Stimulated activated CD4-positive, alpha-beta T cell treated with anti-CD3 and anti-CD28 coated beads, Interleukin-2, amount 100 ng/mL, for 4 hours (primary cell): Measurements from ENCODE around the gene YIPF2.

Source experiments
- DNase-seq: peaks from one replicate; pipeline ENCODE4 v3.0.0-alpha.2; 2020; ENCODE audit warnings: low read depth

YIPF2 gene

DNA sequence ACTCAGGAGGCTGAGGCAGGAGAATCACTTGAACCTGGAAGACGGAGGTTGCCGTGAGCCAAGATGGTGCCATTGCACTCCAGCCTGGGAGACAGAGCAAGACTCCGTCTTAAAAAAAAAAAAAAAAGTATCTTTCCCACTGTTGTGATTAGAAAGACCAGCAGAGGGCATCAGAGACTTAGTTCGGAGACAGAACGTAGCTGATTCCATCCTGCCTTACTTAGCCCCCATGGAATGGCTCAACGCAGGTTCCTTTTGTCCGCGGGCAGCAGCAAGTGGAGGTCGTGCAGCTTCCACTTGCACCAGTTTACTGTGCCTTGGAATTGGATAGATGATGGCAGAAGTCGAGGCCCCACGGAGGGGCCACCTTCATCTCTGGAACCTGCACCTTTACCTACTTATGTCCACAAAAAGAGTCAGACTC lies 8.2 kb upstream of the YIPF2 start:
- DNase-seq, result peak; percentile 13

DNA sequence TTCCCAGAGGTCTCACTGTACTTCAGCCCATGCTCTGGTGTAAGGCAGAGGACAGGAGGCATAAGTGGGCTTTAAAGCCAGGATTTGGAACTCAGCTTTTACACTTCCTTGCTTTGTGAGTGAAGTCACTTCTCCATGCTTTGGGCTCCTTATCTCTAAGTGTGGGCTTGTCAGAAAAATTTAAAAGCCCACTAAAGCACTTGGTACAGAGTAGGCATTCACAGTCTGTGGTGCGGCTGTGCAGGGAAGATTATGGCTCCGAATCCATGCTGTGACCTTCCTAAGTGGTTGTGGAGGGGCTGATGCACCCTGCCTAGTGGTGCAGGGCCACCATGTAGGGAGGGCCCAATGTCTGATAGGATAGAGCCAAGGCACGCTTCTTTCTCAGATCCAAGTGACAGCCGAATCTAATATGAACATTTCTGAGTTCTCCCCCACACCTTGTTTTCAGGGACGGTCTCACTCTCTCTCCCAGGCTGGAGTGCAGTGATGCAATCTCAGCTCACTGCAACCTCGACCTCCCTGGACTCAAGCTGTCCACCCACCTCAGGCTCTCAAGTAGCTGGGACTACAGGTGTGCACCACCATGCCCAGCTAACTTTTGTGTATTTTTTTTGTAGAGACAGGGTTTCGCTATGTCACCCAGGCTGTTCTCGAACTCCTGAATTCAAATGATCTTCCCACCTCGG lies 7.1 kb upstream of the YIPF2 start:
- DNase-seq, result no peak

DNA sequence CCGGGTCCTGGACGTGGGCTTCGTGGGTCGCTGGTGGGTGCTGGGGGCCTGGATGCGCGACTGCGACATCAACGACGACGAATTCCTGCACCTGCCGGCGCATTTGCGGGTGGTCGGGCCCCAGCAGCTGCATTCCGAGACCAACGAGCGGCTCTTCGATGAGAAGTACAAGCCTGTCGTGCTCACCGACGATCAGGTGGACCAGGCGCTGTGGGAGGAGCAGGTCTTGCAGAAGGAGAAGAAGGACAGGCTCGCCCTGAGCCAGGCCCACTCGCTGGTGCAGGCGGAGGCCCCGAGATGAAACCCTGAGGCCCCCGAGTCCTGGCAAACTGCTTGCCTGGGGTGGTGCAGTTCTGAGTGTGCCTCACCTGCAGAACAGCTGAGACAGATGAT lies 959 bp upstream of the YIPF2 start:
- no peak for DNase-seq

DNA sequence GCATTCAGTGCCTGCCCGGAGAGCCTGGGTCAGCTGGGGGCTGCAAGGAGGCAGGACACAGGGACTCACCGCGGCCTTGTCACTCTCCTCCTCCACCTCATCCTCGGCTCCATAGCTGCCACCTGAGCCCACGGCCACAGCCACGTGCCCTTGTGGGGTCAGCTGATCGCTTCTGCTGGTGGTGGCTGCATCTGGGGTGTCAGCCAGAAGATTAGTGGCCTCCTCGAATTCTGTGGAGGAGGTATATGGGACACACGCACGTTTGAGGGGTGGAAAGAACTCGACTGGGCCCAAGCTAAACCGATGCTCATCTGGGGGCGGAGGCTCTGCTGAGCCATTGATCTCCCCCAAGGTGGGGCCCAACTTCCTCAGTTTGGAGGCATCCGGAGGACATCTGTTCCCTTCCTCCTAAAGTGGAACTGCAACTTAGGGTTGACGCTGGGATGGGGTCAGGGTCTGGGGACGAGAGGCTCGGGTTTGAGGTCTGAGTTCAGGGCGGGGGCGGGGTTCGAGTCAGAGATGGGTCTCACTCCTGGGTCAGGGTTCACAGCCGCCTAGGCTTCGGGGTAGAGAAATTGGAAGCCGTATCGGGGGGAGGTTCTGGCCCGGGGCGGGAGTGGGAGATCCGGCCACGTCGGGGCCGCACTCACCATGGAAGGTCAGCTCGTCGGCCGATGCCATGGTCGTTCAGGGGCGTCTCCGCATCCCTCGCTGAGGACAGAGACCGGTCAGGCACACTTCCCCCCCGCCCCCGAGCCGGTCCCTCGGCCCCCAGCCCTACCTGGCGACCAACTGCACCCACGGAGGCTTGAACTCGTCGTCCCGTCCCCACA lies 493 bp downstream of the YIPF2 start:
- no peak for DNase-seq

DNA sequence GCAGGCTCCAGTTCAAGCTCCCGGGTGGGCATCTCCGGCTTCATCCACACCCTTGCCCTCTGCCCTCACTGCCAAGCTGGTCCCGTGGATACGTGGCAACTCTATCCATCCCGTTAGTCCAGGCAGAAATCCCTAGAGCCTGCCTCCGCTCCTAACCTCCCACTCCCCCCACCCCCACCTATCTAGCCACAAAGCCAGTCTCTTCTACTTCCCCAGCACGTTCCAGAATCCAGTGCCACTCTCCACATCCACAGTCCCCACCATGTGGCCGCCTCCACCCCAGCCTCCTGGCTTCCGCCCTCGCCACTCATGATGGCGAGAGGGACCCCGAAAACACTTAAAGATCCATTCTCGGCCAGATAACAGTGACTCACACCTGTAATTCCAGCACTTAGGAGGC lies 3.8 kb downstream of the YIPF2 start:
- DNase-seq, result no peak

DNA sequence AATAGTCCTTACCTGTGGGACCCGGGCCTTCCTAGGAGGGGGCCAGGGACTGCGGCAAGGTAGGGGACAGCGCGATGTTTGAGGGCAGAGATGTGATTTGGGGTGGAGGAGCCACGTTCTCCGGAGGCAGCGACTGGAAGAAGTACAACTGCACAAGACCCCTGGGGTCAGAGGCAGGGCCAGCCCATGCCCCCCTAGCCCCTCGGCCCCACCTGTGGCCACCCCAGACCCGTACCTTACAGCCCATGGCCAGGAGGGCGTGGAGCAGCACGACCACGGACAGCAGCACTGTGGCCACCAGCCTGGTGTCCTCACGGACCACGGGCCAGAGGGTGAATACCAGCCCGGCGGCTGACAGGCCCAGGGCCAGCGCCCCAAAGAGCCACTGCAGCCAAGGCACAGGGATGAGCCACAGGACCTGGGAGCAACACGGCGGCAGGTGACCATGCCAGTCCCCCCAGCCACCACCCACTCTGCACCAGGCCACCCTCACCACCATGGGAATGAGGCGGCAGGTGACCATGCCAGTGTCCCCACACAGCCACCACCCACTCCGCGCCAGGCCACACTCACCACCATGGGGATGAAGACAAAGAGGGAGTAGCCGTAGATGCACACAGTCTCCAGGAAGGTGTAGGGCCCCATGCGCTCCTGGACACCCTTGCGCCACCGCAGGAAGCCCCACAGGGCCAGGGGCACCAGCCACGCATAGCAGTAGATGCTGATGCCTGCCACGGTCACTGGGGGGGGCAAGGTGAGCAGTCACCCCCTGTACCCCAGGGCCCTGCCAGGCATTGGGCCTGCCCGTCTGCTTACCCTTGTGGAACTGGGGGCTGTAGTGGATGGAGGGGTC lies 5.0 kb downstream of the YIPF2 start:
- no peak for DNase-seq

DNA sequence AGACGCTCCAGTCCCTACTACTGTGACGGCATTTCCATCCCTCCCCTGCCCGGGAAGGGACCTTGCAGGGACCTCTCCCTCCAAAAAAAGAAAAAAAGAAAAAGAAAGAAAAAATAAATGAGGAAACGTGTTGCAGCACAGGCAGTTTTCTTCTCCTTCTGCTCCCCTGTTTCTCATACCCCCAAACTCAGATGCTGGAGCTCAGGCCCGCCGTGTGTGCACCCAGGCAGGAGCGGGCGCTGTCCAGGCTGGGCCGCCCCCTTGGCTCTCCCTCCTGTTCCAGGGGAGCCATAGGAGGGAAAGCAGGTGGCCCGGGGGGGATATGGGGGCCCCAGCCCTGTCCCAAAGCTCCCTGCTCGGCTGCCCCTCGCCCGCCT lies 5.8 kb downstream of the YIPF2 start:
- DNase-seq, result no peak

DNA sequence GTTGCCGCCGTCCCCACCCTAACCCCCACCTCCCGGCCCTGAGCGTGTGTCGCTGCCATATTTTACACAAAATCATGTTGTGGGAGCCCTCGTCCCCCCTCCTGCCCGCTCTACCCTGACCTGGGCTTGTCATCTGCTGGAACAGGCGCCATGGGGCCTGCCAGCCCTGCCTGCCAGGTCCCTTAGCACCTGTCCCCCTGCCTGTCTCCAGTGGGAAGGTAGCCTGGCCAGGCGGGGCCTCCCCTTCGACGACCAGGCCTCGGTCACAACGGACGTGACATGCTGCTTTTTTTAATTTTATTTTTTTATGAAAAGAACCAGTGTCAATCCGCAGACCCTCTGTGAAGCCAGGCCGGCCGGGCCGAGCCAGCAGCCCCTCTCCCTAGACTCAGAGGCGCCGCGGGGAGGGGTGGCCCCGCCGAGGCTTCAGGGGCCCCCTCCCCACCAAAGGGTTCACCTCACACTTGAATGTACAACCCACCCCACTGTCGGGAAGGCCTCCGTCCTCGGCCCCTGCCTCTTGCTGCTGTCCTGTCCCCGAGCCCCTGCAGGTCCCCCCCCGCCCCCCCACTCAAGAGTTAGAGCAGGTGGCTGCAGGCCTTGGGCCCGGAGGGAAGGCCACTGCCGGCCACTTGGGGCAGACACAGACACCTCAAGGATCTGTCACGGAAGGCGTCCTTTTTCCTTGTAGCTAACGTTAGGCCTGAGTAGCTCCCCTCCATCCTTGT lies 6.4 kb downstream of the YIPF2 start:
- no peak for DNase-seq

DNA sequence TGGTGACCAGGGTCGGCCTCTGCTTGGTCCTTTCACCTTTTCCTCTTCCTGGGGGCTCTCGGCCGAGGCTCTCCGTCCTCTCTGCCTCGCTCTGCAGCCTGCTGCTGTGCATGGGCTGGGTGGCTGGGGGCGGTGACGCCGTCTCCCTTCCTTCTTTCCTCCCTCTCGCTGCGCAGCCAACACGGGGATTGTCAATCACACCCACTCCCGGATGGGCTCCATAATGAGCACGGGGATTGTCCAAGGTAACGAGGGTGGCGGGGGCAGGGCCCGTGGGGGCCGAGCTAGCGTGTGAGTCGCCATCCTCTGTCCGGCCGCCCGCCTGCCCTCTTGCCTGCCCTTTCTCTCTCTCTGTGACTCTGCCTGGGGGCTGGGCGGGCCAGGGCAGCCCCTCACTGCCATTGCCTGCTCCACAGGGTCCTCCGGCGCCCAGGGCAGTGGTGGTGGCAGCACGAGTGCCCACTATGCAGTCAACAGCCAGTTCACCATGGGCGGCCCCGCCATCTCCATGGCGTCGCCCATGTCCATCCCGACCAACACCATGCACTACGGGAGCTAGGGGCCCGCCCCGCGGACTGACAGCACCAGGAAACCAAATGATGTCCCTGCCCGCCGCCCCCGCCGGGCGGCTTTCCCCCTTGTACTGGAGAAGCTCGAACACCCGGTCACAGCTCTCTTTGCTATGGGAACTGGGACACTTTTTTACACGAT lies 7.1 kb downstream of the YIPF2 start:
- DNase-seq, result no peak

DNA sequence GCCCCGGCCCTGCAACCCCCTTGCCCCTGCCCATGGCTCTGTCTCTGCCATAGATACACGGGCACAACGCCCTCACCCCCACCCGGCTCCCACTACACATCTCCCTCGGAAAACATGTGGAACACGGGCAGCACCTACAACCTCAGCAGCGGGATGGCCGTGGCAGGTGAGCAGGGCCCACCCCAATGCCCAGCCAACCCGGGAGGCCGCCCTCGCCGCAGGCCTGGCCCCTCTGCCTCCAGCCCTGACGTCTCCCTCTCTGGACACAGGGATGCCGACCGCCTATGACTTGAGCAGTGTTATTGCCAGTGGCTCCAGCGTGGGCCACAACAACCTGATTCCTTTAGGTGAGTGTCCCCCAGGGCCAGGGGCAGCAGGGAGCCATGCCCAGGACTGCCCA lies 7.7 kb downstream of the YIPF2 start:
- no peak for DNase-seq

DNA sequence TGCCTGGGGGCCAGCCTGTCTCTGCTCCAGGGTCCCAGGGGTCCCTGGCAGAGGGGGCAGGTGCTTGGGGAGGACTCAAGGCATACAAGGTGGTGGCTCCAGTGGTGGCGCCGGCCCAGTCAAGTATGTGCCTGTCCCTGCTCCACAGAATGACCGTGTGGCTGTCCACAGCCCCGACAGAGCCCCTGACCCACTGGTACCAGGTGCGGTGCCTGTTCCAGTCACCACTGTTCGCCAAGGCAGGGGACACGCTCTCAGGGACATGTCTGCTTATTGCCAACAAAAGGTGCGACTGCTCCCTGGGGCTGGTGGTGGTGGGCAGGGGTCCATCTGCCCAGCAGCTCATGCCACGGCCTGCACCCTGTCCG lies 8.2 kb downstream of the YIPF2 start:
- DNase-seq, result no peak

DNA sequence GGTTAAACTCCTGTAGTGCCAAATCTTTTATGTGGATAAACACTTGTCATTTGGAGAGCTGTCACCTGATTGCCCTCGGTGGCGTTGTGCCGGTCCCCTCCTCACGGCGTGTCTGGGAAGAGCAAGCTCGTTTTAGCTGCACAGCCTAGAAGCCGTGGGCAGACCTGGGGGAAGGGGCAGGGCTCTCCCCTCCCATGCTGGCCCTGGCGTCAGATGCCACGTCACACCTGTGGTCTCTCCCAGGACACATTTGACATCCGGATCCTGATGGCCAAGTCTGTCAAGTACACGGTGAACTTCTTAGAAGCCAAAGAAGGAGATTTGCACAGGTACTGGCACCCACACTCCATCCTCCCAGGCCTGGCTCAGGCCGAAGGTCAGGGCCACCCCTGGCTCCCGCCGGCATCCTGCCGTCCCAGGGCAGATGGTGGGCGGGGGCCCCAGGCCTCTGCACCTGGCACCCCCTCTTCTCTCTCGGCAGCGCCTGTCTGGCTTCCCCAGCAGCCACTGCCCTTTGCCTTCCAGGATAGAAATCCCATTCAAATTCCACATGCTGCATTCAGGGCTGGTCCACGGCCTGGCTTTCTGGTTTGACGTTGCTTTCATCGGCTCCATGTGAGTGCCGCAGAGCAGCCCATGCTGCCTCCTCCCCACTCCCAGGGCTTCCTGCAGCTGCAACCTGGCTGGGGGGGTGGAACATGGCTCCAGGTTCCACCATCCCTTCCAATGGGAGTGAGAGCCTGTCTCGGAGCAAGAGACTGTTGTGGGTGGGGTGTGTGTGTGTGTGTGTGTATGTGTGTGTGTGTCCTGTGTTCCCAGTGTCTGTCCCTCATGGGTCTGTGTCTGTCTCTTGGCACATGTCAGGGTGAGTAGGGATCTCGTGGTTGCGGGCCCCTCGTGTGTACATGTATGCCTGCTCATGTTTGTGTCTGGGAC lies 8.8 kb downstream of the YIPF2 start:
- no peak for DNase-seq

DNA sequence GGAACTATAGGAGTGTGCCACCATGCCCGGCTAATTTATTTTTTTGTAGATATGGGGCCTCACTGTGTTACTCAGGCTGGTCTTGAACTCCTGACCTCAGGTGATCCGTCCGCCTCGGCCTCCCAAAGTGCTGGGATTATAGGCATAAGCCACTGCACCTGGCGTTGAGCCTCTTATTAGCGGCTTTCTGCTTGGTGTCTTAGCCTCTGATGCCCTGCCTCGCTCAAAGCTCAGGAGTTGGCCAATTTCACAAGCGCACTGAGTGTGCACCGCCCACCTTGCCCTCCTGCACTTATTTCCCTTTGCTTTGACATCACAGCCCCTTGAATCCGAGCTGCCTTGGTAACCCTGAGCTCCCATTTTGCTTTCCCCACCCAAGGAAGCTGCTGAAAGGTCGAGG lies 10.1 kb downstream of the YIPF2 start:
- no peak for DNase-seq

DNA sequence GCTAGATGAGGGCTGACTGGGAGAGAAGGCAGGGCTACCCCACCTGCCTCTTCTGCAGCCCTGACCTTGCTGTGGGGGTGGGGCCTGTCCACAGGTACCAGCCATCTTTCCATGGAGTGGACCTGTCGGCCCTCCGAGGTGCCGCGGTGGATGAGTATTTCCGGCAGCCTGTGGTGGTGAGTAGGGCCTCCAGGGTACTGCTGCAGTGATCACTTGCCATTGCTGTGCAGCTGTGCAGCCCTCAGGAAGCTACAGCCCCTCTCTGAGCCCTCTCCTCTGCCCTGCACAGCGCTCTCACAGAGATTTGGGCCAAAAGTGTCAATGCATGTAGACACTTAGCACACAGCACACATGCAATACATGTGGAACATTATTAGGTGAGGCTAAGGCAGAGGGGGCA lies 11.8 kb downstream of the YIPF2 start:
- no peak for DNase-seq

DNA sequence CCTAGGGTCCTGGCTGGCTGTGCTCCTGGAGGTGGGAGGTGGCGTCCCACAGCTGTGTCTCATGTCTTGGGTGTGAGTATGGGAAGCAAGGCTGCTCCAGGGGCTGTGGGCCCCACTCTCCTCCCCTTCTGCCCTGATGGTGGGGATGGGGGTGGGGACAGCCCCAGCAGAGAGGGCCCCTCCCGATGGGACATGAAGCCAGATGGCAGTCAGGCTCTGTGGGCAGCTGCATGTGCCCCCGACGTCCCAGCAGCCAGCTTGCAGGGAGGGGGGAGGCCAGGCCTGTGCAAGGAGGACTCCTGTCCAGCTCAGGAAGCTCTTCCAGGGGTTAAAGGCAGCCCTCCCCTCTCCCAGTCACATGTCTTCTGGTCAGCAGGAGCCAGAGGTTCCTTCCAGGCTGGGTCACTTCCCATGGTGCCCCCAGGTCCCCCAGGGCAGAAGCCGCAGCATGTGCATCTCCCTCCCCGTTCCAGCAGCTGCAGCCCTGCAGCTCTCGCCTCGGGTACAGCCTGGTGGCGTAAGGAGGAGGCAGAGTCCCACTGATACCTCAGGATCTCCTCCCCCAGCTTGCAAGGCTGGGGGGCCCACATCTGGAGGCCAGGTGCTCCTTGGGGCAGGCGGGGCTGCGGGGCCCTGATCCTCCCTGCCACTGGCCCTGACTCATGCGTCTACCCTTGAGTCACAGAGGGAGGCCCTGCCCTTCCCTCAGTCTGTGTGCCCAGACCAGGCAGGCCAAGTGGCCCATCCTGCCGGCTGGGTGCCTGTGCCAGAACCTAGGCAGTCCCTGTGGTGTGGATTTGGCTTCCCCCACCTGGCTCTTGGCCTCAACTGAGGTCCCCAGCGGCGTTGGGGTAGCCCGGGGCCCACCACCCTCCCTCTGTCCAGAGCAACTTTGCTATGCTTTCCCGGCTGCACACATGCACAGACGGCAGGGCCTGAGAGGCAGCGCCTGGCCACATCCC lies 13.0 kb downstream of the YIPF2 start:
- no peak for DNase-seq

DNA sequence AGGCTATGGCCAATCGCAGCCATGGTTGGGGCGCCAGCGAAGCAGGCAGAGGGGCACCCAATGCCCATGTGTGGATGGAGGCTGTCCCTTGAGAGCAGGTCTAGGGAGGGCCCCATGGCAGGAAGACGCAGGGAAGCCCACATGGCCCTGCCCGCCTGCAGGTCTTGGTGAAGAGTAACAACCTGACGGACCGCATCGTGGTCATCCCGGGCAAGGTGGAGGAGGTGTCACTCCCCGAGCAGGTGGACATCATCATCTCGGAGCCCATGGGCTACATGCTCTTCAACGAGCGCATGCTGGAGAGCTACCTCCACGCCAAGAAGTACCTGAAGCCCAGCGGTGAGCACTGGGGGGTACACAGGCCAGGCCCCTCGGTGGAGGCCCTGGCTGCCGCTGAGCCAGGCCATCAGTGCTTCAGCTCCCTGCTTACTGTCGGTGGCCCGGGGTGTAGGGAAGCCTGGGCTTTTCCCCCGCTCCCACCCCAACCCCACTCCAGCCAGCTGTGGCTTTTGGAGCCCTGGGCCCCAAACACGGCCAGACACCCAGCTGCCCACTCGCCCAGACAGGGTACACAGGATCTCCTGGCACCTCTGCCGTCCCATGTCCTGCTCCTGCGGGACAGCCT lies 14.6 kb downstream of the YIPF2 start:
- DNase-seq, result no peak

DNA sequence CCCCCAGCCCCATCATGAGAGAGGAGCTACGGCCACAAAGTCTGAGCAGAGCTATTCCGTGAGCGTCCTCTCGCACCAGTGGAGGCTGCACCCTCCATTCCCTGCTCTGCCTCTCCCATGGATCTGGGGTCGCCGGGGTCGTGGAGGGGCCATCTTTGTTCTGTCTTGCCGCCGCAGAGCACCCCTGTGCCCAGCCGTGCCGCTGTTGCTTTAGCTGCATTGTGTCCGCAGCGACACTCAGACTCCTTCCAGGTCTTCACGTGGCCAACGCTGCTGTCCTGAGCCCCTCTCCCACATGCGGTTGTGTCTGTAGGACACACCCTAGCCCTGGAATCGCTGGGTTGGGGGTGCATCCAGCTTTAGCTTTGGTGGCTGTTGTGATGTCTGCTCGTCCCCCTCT lies 15.8 kb downstream of the YIPF2 start:
- DNase-seq, result no peak

DNA sequence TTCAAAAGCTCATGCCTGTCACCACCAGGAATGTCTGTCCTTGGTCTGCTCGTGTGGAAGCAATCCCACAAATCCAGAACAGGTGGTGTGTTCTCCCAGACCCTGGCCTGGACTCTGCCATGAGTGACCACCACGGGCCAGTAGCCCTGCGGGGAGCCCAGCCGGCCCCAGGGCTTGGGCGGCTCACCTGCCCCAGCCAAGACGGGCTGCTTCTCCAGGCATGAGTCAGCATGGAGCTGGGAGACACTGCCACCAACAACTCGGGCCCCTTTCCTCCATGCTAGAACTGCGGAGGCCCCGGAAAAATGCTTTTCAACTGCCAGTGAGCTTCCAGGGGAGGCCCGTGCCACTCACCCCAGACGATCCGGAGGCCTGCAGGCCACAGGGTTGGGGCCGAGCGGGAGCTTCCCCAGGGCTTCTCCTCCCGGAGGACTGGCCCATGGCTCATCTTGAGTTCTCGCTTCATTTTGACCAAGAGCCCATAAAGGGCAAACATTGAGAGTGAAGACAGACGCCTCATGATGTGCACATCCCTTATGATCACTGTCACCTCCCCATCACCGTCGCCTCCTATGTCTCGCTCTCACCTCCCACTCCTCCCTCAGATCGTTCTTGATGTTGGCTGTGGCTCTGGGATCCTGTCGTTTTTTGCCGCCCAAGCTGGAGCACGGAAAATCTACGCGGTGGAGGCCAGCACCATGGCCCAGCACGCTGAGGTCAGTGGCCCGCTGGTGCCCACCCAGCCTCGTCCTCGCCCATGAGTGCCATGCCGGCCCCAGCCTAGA lies 16.7 kb downstream of the YIPF2 start:
- no peak for DNase-seq
